Measurements from ENCODE around the gene KRTAP12-1.

The KRTAP12-1 gene

DNA sequence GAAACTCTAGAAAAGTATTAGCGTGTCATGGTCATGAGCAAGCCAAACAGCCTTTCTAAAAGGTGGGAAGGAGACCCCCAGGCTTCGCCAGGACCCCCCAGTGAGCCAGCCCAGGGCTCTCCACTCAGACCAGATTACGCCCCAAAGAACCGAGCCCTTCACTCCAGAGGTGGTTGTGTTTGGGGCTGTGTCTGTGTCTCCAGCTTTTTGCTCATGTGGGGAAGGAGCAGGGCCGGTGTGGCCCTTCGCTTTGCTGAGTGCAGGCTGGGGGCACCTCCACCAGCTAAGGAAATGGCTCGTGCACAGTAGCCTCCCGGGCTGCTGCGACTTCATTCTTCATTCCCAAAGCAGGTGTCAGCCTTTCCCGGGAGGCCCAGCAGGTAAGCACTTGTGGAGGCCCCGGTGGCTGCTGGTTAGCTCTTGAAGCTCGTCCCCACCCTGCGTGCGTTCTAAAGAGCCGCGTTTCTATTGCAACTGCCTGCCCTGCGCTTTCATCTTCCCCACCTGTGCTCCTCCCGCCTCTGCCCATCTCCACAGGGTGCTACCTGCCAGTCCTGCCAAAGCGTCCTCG, 28.9 kb upstream of the KRTAP12-1 start:
- DNase-seq = no peak

DNA sequence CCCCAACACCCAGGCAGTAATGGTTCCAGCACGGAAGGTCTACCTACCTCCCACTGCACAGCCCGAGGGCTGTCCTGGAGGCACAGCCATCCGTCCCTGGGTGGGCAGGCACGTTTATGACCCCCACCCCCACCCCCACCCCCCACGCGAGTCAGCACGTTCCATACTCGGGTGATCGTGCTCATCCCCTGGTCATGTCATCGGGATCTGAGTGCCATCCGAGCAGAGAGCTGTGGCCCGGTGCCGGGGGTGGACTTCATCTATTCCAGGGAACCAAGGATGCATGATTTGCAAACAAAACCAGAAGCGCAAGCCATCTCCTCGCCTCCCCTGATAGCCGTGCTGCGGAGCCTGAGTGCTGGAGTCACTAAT, 28.3 kb upstream of the KRTAP12-1 start:
- no peak for DNase-seq

DNA sequence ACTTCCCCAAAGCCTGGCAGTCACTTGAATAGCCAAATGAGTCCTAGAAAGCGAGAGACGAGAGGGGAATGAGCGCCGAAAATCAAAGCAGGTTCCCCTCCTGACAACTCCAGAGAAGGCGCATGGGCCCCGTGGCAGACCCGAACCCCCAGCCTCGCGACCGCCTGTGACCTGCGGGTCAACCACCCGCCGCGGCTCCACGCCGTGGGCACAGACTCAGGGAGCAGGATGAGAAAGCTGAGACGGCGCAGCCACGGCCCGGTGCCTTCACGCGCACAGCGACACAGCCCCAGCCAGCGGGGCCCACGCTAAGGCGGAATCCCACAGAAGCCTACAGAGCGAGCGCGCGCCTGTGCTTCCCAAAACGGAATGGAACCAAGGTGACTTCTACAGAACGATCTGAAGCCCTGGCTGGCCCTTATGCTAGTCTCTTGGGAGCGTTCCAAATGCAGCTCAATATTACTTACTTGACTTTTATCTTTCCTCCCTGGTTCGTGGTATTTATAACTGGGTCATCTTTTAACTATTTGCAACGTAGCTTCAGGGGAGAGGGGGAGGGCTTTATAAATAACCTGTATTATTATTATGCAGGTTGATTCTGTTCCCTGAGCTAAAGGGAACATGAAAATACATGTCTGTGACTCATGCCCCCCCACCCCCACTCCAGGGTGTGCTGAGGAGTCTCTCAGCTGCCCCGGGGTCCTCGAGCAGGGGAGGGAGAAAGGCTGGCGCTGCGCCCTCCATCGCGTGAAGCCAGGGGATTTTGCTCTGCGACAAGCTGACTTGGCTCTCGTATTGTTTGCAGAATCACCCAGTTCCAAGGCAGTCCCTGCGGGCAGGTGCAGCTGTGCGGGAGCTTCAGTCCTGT, 27.7 kb upstream of the KRTAP12-1 start:
- no peak for DNase-seq

GRCh38 chr21:44708866-44709425, 27.0 kb upstream of the KRTAP12-1 start:
- no peak for DNase-seq

DNA sequence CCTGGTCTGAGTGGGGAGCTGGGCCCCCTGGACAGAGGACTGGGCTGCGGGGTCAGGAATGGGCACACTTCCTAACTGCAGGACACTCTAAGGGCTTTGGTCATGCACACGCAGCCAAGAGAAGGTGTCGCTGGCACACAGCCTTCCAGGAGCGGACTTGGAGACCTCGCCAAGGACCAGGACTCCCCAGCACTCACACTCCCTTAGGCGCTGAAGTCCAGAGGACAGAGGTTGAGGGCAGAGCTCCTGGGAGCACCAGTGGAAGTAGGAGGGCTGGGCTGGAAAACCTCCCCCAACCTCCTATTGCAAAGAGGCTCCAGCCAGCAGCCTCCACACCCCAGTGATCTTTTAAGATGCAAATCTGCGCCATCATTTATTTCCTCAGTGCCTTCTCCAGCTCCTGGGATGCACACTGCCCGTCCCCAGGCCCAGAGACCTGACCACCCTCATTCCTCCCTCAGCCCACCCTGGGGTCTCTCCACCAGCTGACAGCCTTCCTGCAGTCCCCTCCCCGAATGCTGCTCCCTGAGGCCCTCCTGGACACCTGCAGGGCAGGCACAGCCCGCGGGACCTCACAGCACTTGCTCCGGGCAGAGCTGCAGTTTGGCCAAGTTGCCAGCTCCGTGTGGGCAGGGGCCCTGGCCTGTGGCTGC, 26.4 kb upstream of the KRTAP12-1 start:
- DNase-seq = no peak

GRCh38 chr21:44706706-44707581, 25.0 kb upstream of the KRTAP12-1 start:
- no peak for DNase-seq

DNA sequence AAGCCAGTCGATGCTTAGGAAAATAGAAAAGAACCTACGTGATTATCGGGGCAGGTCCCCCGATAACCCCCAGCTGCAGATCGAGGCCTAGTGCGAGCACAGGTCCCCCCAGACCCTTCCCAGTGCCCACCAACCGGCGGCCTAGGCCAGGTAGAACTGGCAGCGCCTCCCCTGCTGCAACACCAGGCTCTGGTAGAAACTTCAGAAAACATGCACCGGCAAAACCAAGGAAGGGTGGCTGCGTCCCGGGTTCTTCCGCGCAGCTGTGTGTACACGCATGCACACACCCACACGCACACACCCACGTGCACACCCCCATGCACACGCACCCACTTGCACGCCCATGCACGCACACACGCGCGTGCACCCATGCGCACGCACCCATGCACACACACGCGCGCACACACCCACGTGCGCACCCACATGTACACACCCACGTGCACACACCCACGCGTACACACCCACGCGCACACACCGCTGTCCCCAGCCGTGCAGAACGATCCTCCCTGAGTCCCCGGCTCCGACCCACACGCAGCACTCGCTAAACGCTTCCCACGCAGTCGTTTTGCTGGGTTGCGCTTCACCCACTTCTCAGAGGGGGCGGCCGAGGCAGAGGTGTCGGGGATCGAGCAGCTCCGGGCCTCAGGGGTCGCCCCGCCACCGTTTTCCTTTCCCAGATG, 24.2 kb upstream of the KRTAP12-1 start:
- no peak for DNase-seq

DNA sequence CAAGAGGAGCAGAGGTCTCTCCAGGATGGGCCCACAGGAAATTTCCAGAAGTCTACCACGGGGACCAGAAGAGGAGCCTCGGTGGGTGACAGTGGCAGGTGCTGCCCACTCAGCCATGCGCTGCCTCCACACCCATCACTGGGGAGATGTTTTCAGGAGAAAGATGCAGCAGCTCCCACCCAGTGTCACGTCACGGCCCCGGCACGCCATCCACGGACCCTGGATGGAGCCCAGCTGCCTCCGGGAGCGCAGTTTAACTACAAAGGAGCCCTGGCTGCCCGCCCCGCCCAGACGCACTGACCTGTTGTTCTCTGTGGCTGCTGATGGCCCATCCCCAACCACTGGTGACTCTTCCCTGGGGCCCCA, 22.7 kb upstream of the KRTAP12-1 start:
- DNase-seq = no peak

GRCh38 chr21:44703731-44704635, 22.0 kb upstream of the KRTAP12-1 start:
- DNase-seq = no peak

DNA sequence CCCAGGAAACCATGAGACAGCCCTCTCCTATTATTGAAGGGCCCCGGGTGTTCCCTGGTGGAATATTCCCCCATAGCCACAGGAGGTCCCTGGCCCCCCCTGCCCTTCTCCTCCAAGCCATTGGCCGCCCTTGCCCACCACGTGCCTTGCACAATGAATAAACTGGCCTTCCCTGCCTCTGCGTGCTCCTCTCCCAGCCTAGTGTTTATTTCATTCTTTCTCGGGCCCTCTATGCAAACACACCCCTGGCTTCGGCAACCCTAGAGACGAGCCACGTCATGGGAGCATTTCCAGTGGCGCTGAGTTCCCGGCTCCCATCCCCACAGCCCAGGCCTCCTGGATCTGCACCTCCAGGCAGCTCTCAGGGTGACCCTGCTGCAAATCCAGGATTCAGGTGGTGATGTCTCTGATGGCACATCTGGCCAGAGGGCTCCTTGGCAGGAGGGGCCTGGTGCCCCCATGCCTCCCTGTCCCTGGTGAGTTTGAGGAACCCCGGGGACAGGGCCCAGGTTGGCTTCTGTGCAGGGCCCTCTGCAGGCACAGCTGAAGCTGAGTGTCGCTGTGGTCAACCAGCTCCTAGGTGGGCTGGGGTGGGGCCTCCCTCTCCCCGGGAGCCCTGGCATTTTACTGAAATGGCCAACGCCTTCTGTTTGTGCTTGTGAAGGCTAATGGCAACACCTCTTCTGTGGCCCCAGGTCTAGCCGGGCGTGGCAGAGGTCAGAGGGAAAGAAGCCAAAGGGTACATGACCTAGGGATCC, 21.2 kb upstream of the KRTAP12-1 start:
- no peak for DNase-seq

DNA sequence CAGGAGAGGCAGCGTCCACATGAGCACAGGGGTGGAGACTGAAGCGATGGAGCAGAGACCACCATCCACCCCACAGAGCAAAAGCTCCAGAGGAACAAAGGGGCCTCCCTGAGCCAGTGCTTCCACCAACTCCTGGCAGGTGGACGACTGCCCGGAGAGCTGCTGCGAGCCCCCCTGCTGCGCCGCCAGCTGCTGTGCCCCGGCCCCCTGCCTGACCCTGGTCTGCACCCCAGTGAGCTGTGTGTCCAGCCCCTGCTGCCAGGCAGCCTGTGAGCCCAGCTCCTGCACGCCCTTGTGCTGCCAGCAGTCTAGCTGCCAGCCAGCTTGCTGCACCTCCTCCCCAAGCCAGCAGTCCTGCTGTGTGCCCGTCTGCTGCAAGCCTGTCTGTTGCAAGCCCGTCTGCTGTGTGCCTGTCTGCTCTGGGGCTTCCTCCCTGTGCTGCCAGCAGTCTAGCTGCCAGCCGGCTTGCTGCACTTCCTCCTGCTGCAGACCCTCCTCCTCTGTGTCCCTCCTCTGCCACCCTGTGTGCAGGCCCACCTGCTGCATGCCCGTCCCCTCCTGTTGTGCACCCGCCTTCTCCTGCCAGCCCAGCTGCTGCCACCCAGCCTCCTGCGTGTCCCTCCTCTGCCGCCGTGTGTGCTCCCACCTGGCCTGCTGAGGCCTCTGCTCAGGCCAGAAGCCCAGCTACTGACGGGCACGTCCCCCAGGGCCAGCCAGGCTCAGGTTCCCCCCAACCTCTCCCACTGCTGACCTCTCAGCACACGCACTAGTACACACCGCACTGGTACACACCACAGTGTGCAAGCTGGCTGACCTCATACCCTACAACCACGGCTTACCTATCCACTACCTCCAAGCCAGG, 20.4 kb upstream of the KRTAP12-1 start:
- DNase-seq = no peak

GRCh38 chr21:44701541-44701940, 19.6 kb upstream of the KRTAP12-1 start:
- DNase-seq = no peak

GRCh38 chr21:44701023-44701400, 19.0 kb upstream of the KRTAP12-1 start:
- no peak for DNase-seq

DNA sequence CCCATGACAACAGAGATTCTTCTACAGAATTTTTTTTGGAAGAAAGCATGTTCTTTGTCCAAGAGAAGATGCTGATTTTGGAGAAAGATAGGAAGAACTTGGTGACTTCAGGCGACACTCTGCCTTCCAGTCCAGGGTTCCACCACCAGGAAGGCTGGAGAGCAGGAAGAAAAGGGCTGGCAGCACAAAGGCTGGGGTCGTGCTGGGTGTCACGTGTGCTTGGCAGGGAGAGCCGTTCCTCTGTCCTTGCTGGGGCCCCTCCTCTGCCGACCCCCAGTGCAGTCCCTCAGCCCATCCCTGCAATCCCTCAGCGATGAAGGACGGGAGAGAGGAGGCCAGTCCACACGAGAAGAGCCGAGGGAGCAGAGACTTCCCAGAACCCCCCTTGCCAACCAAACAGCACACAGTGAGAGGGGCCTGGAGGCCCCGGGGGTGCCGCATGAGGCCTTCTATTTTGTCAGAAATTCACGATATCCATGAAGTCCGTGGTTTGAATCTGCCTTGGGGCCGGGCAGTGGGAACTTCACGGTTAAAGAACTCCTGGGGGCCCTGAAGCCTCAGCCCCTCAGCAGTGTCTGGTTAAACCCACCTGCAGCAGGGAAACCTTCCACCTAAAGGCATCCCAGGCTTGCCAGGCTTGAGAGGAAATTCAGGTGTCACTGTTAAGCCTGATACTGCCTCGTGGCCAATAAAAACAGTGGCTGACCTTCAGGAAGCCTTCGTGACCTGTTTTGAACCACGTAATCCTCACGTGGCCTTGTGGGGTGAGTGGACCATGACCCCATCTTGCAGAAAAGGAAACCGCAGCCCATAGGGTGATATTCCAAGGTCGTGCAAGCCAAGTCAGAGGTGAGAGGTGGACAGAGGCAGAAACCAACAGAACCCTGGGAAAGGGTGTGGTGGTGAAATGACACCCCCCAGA, 18.4 kb upstream of the KRTAP12-1 start:
- no peak for DNase-seq

- DNase-seq = no peak
These were observed 17.6 kb upstream of the KRTAP12-1 start for GRCh38 chr21:44699502-44700001.

- no peak for DNase-seq
These were observed 16.1 kb upstream of the KRTAP12-1 start for GRCh38 chr21:44697811-44698734.
